Superior temporal gyrus (tissue), 1 donor: ENCODE measurements around the gene SDCCAG8.
A peak's percentile ranks its signal among the peaks of the same experiment; 100 is the strongest.

Experiments used
- DNase-seq: peaks from one replicate; pipeline ENCODE4 v3.0.0-alpha.2; 2016; ENCODE audit errors: extremely low spot score

Gene SDCCAG8

DNA sequence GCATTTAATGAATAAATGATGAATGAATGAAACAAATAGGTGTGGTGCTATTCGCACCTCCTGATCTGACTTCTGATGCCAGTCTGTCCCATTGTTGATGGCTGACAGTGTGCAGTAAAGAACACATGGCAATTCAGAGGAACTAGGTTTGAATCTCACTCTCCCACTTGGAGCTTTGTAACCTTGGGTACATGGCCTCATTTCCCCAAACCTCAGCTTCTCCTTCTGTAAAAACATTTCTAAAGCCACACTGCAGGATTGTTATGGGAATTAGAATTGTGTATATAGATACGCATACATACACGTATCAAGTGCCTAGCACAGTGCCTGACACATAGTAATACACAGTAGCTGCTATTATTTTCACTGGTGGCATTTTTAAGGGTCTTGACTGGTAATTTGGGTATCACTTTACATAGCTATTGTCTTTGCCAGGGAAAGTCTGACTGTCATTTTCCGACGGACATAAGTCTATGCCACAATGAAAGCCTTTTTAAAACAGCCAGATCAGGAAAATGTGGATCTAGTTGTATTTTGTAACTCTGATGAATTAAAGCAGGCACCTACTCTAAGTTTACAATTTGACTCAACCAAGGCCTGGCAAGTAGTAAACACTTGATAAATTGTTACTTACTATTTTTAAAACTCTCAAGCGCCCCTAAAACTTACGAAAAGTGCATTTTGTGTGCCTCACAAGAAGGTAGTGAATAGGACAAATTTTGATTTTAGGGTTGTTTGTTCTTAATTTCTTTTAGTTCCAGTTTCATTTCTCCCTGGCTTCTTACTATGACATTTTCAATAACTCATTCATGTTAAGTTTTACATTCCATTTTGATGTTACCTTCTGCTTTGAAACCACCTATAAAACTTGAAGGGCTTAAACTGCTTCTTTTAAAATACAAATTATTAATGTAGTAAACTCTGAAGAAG is 164.4 kb downstream of the SDCCAG8 start:
- no peak for DNase-seq

DNA sequence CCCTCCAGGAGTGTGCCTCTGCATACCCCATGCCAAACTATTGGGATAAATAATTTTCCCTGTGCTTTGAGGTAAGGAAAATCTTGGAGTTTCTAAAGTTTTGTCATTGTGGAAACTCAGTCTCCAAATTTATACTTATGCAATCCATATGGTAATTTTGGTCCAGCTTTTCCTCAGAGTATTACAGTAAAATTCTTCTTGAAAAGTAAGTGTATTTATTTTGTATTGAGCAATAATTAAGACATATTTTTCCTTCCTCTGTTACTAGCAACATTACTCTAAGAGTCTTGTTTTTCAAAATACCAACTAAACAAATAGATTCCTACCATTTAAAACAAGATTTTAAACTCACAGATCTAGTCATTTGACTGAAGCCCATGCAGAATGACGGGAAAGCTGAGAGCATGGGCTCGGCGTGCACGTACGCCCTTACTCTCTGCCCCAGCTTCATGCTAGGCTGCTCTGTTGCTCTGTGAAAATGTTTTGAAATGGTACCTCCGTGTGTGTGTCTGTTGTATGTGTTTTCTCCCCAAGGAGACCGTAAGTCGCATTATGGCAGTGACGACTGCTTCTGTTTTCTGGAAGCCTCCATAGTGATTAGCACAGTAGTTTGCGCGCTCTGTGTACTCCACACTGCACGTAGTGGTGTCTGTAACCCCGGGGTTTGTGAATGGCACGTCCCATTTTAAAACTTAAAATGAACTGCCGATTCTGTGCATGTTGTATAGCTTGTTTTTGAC is 165.3 kb downstream of the SDCCAG8 start:
- peak; percentile 79 for DNase-seq

DNA sequence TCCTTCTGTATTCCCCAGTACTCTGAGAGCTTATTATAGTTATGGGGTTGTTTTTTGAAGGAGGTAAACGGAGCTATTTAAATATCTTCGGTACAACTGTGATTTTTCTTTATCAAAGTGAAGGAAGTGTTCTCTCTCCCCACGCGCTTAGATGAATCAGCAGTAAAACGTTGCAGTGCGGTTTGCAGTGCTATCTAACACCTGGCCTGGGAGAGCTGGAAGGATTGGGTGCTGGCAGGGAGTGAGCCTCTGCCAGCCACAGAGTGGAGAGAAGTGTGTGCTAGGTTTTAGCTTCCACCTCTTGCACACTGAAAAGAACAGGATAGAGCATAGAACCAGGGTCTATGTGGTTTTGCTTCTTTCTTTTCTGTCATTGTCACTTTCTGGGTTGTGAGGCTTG is 165.9 kb downstream of the SDCCAG8 start:
- DNase-seq: peak; percentile 82

DNA sequence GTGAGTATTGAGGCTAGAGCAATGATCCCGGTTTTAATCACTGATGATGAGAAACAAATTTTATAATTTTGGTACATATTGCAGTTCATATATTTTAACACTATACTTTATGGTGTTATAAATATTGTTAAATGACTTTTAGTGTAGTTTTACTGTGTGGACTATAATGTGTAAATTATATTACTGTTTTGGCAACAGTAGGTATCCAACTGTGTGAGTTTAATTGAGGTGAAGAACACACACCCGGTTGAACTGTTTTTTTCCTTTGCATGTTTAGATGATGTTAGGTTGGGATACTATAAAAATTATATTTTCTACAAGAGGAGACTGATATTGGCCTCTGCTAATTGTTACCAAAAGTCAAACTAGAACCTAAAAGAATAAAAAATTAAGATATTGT is 166.5 kb downstream of the SDCCAG8 start:
- DNase-seq: no peak

DNA sequence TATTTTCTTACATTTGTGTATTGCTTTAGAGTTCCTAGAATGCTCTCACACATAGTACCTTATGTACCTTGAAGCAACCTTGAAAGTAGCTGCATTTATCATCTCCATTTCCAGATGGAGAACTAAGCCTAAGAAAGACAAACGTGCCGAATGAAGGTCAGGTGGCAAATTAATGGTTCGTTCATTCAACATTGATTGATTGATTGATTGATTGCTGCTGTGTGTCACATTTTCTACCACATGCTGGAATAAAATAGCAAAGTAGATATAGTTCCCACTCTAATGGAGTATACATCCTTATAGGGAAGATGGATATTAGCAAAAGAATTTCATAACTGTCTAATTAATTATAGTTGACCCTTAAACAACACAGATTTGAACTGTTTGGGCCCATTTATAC is 172.2 kb downstream of the SDCCAG8 start:
- DNase-seq: no peak

DNA sequence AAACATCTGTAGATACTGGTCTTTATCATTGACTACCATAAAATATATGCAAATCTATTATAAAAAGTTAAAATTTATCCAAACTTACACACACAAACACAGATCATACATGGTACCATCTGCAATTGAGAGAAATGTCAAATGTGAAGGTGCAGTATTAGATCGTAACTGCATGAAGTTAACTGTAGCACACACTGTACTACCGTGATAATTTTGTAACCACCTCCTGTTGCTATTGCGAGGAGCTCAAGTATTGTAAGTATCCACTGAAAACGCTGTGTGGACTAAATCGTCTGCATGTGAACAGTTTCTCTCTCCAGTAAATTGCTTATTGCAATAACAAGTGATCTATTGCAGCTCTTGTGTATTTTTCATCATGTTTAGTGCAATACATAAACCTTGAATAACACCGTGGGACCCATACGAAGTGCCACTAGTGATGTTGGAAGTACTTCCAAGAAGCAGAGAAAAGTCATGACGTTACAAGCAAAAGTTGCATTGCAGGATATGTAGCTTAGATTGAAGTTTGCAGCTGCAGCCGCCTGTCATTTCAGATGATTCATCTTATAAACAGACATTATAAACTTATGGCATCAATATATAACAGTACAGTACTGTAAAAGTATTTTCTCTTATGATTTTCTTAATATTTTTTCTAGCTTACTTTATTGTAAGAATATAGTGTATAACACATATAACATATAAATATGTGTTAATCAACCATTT is 172.9 kb downstream of the SDCCAG8 start:
- DNase-seq: no peak

DNA sequence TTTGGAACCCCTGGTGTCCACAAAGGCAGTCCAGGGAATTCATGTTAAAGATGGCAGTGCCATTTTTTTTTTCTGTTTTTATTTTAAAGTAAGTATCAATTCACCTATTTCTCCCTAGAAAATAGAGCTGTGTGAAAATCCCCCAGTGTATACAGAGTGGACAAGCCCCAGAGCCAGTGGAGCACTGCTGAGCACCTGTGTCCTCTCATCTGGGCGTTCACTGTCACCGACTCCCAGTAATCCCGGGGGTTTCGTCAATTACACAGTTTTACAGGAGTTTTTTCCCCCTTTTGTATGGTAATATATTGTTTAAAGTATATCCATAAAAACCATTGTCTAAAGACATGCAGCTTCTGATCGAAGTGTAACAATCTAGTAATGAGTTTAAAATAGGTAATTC is 175.8 kb downstream of the SDCCAG8 start:
- no peak for DNase-seq

DNA sequence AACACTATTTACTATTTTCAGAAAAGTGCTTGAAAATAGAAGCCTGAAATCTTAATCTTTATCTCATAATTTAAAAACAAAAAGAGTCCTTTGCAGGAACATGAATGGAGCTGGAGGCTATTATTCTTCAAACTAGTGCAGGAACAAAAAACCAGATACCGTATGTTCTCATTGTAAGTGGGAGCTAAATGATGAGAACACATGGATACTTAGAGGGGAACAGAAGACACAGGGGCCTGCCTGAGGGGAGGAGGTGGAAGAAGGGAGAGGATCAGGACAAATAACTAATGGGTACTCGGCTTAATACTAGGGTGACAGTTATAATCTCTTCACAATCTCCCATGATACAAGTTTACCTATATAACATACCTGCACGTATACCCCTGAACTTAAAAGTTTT is 176.3 kb downstream of the SDCCAG8 start:
- no peak for DNase-seq

DNA sequence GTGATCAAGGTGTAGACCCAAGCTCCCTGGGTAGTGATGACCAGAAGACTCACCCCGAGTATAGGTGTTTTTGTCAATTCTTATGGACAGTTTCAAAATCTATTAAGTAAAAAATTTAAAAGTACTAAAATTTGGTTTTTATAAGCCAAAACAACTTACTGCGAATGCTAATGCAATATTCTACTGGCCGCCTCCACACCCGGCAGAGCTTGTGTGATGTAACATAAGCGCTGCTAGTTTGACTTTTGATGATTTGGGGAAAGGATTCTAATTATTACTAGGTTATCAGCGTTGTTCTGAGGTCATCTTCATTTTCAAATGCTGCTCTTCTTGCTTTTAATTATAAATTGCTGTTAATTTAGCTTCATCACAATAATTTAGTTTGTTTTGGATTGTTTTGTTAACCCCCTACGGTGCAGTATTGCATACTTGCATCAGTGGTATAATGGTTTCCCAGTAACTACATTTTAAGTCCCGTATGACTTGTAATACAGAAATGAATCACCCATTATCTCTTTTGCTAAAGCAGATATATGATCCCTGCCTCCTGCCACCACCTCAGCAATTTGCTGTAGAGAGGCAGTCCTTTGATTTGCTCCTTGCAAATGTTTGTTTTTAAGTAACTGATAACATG is 178.0 kb downstream of the SDCCAG8 start:
- DNase-seq: no peak

DNA sequence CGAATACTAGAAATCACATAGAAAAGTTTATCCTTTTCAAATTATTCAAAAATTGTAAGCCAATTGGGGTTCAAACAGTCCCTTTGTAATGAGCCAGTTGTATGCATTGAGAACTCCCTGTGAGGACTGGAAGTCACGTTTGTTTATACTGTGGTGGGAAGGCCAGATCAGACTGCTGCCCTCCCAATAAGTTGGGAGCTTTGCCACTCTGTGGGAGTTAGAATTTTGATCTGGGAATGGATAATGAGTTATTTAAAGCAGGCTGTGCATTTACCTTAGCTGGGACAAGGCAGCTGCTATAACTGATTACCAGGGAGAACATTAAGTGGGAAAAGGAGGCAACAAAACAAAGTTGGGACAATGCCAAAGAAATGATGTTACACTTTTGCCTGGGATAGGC is 178.8 kb downstream of the SDCCAG8 start:
- DNase-seq: no peak

DNA sequence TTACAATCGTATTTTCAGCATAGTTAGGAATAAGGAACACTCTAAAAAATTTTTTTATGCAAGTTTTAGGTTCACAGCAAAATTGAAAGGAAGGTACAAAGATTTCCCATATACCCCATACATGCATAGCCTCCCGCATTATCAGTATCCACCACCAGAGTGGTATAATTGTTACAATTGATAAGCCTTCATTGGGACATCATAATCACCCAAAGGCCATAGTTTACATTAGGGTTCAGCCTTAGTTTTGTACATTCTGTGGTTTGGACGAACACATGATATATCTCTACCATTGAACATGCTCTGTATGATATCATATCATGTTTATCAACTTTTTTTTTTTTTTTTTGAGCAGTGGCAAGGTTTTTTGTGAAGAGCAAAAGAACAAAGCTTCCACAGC is 180.0 kb downstream of the SDCCAG8 start:
- no peak for DNase-seq

DNA sequence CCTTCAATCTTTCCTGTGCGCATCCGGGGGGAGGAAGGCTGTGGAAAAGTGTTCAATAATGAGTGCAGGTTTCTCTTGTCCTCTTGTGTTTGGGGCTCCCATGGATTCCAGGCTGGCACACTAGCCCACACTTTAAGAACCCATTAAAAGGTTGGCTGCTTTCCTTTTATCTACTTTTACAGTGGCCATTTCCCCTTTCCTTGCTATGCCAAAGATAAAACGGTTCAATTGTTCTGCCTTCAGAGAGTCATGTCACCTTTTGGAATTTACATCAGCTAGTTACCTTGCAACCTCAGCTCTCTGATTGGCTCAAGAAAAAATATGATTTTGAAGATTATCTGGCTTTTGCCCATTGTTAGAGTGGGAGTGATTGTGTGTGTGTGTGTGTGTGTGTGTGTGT is 182.3 kb downstream of the SDCCAG8 start:
- DNase-seq: no peak

DNA sequence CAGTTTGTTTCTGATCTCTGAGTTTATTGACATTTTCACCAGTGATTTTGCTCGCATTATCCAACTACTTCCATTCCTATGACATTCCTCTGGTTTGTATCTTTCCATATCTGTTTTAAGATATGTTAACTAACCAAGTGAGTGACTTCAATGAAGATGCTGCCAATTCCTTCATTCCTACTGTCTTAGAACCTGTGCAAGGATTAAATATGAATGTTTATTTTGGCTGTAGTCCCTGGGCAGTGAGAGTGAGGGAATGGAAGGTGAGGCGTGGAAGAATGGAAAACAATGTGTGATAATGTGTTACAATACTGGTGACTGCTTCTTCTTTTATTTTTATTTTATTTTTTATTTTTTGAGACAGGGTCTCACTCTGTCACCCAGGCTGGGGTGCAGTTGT is 183.0 kb downstream of the SDCCAG8 start:
- no peak for DNase-seq

DNA sequence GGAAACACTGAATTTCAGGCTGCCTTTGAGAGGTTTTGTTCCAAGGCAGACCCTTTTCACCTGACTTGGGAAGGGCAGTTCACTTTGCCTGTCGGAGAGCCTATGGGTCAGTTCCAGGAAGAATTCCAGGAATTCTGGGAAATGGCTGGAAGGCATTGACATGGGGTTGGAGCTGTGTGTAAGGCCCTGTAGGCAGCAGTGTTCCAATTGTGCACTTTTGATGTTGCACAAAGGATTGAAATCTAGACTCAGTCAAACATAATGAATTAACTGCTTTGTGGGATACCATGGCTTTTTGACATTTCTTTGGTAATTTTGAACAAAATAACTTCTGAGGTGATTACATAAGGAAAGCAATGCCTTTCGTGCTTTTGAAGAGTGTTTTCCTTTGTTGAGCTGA is 184.6 kb downstream of the SDCCAG8 start:
- no peak for DNase-seq

DNA sequence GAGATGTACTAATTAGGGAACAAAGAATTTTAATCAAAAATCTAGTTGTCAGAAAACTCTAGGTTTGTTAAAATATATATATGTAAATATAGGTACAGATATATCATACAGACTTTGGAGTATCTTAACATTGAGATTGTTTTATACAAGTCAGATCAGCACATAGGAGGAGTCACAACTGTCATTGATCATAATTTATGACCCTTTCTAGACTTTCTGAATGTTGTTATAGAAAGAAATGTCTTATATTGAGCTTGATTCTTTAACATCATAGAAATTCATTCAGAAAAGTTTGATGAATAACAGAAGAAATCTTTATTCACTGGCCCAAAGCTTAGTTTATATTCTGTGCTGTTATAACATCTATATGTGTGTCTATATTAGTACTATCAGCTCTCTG is 185.8 kb downstream of the SDCCAG8 start:
- DNase-seq: no peak

DNA sequence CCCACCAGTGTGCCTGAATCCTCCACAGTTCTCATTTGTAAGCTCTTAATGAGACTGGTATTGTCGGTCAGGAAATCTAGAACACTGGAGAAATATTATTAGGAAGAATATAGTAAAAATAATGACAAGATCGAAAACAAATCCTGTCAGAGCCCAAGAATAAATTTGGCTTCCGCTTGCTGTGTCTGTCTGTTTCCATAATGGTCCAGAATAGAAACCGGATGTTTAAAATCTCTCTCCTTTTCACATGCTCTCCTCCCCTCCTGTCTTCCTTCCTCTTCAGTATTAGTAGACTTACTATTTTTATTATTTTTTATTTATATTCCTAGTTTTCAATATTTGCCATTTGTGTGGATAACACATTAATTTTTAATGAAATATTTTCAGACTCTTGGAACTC is 187.7 kb downstream of the SDCCAG8 start:
- DNase-seq: no peak

DNA sequence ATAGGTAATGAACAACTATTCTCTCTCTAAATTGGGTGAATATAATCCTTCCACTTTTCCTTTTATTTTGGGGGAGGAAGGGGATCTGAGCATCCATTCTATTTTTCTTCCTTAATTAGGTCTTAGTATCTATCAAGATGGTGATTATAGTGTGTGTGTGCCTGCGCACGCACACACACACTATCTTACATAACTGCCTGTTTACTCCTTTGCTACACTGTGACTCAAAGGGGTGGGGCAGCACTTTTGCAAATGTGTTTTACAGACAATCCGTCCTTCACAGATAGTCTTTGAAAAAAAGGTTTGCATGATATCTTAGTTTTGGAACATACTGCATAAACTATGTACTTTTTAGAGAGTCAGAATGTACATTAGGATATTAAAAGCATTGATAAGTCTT is 191.5 kb downstream of the SDCCAG8 start:
- no peak for DNase-seq

DNA sequence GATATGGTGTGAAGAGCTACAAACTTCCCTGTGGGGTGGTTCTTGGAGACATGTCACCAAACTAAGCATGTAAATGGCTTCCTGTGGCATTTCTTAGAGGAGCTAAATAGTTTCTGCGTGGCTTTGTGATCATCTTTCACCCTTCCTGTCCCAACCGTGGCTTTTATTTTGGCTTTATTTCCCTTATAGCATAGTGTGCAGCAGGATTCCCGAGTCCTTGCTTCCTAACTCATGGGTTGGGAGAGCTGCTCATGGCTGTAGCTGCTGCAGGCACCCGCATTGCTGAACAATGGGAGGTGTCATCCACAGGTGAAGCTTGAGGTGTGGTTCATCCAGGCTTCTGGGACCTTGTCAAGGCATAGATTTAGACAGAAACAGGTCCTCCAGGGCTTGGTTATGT is 192.0 kb downstream of the SDCCAG8 start:
- no peak for DNase-seq

DNA sequence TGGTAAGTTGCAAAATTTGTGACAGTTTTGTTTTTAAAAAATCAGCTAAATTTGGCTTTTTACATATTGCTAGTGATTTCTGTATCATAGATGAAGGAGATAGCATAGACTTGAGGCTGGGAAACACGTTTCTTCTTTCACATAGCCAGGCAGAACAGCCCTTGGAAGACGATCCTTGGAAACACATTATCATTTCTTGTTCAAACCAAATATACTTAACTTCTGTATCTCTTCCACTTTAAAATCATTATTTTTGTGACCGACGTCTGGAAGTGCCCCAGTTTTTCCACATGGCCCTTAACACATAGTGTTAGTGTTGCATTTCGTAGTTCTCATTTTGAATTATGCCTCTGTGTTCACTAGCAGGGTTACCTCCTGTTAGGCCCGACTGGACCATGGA is 193.5 kb downstream of the SDCCAG8 start:
- no peak for DNase-seq

DNA sequence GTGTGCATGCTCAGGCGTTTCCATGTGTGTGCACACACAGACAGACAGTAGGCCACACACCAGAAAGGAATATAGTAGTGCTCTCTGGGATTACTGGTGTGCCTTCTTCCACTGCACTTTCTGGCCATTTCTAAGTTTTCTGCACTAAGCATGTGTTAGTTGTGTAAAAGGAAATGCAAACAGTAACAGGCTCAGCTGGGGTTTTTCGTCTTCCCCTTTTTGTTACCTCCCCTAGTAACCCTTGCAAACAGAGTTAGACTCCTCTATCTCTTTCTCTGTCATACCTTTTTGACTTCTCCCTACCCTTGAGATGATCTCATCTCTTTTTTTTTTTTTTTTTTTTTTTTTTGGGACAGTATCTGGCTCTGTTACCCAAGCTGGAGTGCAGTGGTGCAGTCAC is 196.3 kb downstream of the SDCCAG8 start:
- no peak for DNase-seq

DNA sequence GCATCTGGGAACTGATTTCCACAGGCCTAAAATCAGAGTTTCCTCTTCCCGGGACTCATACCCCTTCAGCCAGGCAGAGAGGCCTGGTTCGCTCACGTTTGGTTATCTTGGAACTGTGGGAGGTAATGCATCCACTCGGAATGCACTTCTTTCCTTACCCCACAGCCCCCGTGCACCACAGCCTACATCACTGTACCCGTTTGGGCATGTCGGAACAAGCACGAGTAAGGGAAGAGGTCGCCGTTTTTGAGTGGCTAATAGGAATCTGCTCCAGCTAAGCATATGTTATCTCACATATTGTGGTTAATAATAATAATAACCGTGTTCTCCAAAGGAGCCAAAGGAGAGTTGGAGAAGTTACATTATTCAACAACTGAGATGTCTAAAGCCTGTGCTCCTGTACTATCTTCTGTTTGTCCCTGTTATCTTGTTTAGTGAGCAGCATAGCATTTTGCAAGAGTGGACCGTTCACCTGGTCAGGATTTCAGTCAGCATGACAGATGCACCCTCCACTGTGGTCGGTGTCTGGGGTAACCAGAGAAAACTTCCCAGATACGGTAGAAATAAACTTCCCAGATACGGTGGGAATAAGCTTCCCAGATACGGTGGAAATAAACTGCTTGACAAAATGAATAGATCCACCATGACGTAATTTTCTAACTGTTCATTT is 198.6 kb downstream of the SDCCAG8 start:
- no peak for DNase-seq
